ENCODE measurements around the gene MLXIP.

GRCh38 chr12:122142857-122143256 is 64.3 kb downstream of the MLXIP start:
- no peak for TF ChIP-seq CTCF (IDR thresholded peaks at IDR 0.05)
- no peak for TF ChIP-seq POLR2A (IDR thresholded peaks at IDR 0.05)
